AG09319 (cell line): ENCODE measurements around the gene MTCL3.

Experiments
- DNase-seq: peaks from one replicate; pipeline ENCODE4 v3.0.0-alpha.2; 2010; ENCODE audit warnings: low read depth; ENCODE audit errors: extremely low read depth
- CTCF ChIP-seq: IDR thresholded peaks from 2 replicates; pipeline ENCODE4 v1.5.1; 2011; ENCODE audit warnings: low read depth, mild to moderate bottlenecking, inconsistent platforms, low read length, moderate library complexity

The MTCL3 gene

GRCh38 chr6:127522714-127523113 lies 3.6 kb upstream of the MTCL3 start:
- no peak for TF ChIP-seq CTCF
- DNase-seq = no peak

DNA sequence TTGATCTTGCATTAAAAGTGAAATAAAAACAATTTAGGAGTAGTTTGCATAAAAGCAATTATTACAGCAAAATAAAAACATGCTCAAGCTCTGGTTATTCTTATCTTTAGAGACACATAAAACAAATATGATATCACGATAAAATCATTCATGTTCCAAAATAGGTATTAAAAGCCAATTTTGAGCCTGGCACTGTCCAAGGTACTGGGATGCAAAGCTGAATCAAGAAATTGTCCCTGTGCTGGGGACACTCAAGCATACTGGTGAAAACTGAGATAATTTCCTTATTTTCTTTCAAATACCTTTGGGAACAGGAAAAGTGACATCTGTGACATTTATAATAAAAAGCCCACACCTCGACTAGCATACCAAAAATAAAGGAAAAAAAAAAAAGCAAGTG lies 931 bp upstream of the MTCL3 start:
- no peak for DNase-seq
- no peak for TF ChIP-seq CTCF

GRCh38 chr6:127519469-127519785 lies 292 bp upstream of the MTCL3 start:
- TF ChIP-seq CTCF = no peak
- DNase-seq = no peak

DNA sequence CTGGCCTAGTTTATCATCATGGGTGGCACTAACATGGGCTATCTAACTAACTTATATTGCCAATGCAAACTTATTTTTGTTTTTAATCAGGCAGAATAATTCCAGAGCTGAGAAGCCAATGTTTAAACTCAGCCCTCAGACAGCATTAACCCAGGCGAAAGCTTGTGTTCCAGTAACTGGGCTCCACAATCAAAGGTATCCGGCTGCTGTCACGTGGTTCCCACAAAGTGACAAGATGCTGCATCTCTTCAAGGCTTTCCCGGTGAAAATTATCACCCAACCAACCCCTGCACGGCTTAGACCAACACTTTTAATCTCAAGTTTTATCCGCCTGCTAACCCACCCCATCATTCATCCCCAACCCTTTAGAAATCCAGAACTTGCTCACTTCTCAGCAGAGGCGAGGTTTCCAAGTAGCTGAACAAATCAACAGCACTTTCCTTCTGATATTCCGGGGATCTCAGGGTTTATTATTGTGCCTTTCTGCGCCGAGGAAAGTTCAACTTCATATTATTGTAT lies 885 bp downstream of the MTCL3 start:
- DNase-seq = no peak
- TF ChIP-seq CTCF = no peak

DNA sequence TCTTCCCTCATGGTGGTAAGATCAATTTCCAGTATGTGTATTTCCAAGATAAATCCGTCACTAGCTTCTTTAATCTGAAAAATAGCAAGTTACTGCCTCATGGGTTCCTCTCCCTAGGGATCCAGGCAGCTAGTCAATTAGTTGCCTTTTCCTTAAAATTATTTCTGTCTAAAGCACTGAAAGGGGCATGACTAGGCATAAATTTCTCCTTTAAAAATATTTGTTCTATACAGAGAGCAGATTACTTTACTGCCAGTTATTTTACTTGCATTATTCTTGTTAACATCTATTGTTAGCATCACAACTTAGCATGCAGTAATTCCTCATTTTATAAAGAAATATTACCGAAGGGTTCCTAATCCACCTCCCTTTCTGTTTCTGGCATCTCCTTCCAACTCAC lies 1.4 kb downstream of the MTCL3 start:
- no peak for DNase-seq
- TF ChIP-seq CTCF = no peak

DNA sequence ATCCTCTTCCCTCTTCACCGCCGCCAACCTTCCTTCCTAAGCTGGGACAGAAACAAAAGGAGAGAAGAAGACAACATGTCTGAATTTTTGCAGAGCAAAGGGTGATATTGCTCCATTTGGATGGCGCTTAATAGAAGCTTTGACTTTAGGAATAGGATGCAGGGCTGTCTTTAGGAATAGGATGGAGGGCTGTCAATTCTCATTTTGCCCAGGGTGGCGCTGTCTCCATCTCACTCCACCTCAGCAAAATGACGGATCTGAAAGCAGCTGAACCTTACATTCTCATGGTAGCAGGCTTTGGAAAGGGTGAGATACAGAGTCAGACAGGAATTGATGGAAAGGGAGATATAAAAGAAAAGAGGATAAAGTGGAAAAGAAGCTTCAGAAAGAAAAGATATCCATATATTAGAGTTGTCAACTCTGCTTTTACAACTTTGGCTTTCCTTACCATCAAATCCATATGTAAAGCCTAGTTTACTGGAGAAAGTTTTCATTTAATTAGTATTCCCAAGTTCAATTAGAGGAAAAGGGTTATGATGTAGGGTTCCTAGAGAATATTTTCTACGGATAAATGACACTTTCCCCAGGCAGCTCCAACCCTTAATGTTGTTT lies 2.4 kb downstream of the MTCL3 start:
- peak; percentile 53 for TF ChIP-seq CTCF
- no peak for DNase-seq

GRCh38 chr6:127515794-127516661 lies 3.1 kb downstream of the MTCL3 start:
- DNase-seq = peak; percentile 18
- TF ChIP-seq CTCF = no peak
